SK-N-SH (cell line): ENCODE measurements around the gene RCOR1.

Source experiments
- CTCF ChIP-seq: fragments of 200-600 bp; sonication (generic); IDR thresholded peaks from 2 replicates; pipeline ENCODE4 v1.6.1; 2017; ENCODE audit warnings: antibody characterized with exemption, mild to moderate bottlenecking, moderate library complexity
- TF ChIP-seq, protein P1 (sequence below): IDR thresholded peaks from 2 replicates; pipeline ENCODE4 v1.6.1; 2012; ENCODE audit warnings: mild to moderate bottlenecking, low read depth, low read length, moderate library complexity
- TF ChIP-seq, protein P2 (sequence below): IDR thresholded peaks from 2 replicates; pipeline ENCODE4 v1.4.0; 2012; ENCODE audit warnings: low read depth, borderline replicate concordance

DNA sequence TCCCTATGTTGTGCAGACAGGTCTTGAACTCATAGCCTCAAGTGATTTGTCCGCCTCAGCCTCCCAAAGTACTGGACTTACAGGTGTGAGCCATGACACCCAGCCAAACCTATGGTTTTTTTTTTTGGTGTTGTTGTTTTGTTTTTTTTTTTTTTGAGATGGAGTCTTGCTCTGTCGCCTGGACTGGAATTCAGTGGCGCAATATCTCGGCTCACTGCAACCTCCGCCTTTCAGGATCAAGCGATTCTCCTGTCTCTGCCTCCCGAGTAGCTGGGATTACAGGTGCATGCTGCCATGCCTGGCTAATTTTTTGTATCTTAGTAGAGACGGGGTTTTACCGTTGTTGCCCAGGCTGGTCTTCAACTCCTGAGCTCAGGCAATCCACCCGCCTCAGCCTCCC lies 11.3 kb upstream of the RCOR1 start:
- no peak for TF ChIP-seq CTCF
- TF ChIP-seq, protein P1, sequence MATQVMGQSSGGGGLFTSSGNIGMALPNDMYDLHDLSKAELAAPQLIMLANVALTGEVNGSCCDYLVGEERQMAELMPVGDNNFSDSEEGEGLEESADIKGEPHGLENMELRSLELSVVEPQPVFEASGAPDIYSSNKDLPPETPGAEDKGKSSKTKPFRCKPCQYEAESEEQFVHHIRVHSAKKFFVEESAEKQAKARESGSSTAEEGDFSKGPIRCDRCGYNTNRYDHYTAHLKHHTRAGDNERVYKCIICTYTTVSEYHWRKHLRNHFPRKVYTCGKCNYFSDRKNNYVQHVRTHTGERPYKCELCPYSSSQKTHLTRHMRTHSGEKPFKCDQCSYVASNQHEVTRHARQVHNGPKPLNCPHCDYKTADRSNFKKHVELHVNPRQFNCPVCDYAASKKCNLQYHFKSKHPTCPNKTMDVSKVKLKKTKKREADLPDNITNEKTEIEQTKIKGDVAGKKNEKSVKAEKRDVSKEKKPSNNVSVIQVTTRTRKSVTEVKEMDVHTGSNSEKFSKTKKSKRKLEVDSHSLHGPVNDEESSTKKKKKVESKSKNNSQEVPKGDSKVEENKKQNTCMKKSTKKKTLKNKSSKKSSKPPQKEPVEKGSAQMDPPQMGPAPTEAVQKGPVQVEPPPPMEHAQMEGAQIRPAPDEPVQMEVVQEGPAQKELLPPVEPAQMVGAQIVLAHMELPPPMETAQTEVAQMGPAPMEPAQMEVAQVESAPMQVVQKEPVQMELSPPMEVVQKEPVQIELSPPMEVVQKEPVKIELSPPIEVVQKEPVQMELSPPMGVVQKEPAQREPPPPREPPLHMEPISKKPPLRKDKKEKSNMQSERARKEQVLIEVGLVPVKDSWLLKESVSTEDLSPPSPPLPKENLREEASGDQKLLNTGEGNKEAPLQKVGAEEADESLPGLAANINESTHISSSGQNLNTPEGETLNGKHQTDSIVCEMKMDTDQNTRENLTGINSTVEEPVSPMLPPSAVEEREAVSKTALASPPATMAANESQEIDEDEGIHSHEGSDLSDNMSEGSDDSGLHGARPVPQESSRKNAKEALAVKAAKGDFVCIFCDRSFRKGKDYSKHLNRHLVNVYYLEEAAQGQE, result no peak
- TF ChIP-seq, protein P2, sequence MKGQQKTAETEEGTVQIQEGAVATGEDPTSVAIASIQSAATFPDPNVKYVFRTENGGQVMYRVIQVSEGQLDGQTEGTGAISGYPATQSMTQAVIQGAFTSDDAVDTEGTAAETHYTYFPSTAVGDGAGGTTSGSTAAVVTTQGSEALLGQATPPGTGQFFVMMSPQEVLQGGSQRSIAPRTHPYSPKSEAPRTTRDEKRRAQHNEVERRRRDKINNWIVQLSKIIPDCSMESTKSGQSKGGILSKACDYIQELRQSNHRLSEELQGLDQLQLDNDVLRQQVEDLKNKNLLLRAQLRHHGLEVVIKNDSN, result no peak
